H1 (cell line): ENCODE measurements around the gene ELP5. TPM values are rescaled to one million over a fixed set of nuclear protein-coding genes. Genes with fewer than 3 reads are reported as not detected.
A peak's percentile ranks its signal among the peaks of the same experiment; 100 is the strongest.

ENCODE experiments used
- CTCF ChIA-PET: fragments of 300-600 bp; sonication (Branson Sonifier 250); formaldehyde crosslinking; loops from one replicate; lab custom pipeline; 2021; ENCODE audit not compliant: partially characterized antibody; lab: Charles Lee
- POLR2A ChIA-PET: fragments of 300-600 bp; sonication (Branson Sonifier 250); formaldehyde crosslinking; loops from one replicate; lab custom pipeline; 2021; ENCODE audit warnings: inconsistent platforms; ENCODE audit not compliant: partially characterized antibody; lab: Charles Lee
- DNase-seq, 2 experiments: peaks; one replicate each; pipeline versions ENCODE4 v3.0.0 to v3.0.0-alpha.2; 2010 to 2022; ENCODE audit warnings: low spot score in 2 of 2, low read depth in 1 of 2, mixed read lengths in 1 of 2
- FAIRE-seq: peaks from 2 replicates; lab custom pipeline; 2011; peaks lifted over from hg19 to GRCh38; lab: Jason Lieb, UNC
- H2AFZ ChIP-seq: 2 replicates; pipeline ENCODE4 v1.8.1; 2012; ENCODE audit warnings: low read length, inconsistent platforms
- H2AK5ac ChIP-seq: 2 replicates; pipeline ENCODE4 v1.6.1; 2013; ENCODE audit warnings: low read depth, low read length
- H2BK120ac ChIP-seq: replicated peaks from 2 replicates; pipeline ENCODE3; 2013; ENCODE audit warnings: low read depth, low read length, inconsistent platforms
- H2BK12ac ChIP-seq: 2 replicates; pipeline ENCODE4 v1.6.1; 2013; ENCODE audit warnings: low read depth, low read length
- H2BK15ac ChIP-seq: 2 replicates; pipeline ENCODE4 v1.6.1; 2013; ENCODE audit warnings: low read length
- H2BK20ac ChIP-seq: 2 replicates; pipeline ENCODE4 v1.6.1; 2013; ENCODE audit warnings: low read length
- H2BK5ac ChIP-seq: 2 replicates; pipeline ENCODE4 v1.6.1; 2013; ENCODE audit warnings: low read depth, low read length
- H3K14ac ChIP-seq: 2 replicates; pipeline ENCODE4 v1.6.1; 2013; ENCODE audit warnings: inconsistent platforms; ENCODE audit not compliant: insufficient read length
- H3K18ac ChIP-seq: 2 replicates; pipeline ENCODE4 v1.6.1; 2013; ENCODE audit warnings: low read length; ENCODE audit errors: extremely low read depth
- H3K23ac ChIP-seq: 2 replicates; pipeline ENCODE4 v1.6.1; 2013; ENCODE audit warnings: inconsistent platforms; ENCODE audit not compliant: insufficient read length
- H3K23me2 ChIP-seq: 2 replicates; pipeline ENCODE4 v1.6.1; 2013; ENCODE audit warnings: low read depth, low read length
- H3K27ac ChIP-seq: 2 replicates; pipeline ENCODE4 v1.6.1; 2011; ENCODE audit warnings: low read depth, low read length, inconsistent platforms
- H3K27me3 ChIP-seq, 4 experiments: replicated peaks in 1 of 4; 1 replicate in 1 of 4; 2 replicates in 3 of 4; pipeline versions ENCODE4 v1.6.1 to v1.8.1; 2011 to 2013; ENCODE audit warnings: low read length in 3 of 4, mild to moderate bottlenecking in 3 of 4, inconsistent platforms in 2 of 4, mixed read lengths in 2 of 4, moderate library complexity in 1 of 4; ENCODE audit not compliant: control insufficient read depth in 3 of 4, insufficient read depth in 3 of 4; ENCODE audit errors: extremely low read depth in 1 of 4
- H3K36me3 ChIP-seq, 4 experiments: 2 replicates each; pipeline versions ENCODE4 v1.6.1 to v1.8.1; 2011 to 2013; ENCODE audit warnings: mild to moderate bottlenecking in 4 of 4, low read length in 3 of 4, moderate library complexity in 2 of 4, control low read depth in 1 of 4, inconsistent platforms in 1 of 4; ENCODE audit not compliant: insufficient read depth in 4 of 4, control insufficient read depth in 2 of 4
- H3K4ac ChIP-seq: replicated peaks from 2 replicates; pipeline ENCODE3; 2013; ENCODE audit warnings: low read length, low read depth, mixed read lengths, inconsistent platforms; ENCODE audit not compliant: insufficient read length
- H3K4me1 ChIP-seq, 4 experiments: replicated peaks in 1 of 4; 1 replicate in 1 of 4; 2 replicates in 3 of 4; pipeline versions ENCODE4 v1.6.1 to v1.8.1; 2011 to 2013; ENCODE audit warnings: low read length in 3 of 4, inconsistent platforms in 2 of 4, mixed read lengths in 1 of 4; ENCODE audit not compliant: insufficient read depth in 4 of 4, control insufficient read depth in 3 of 4
- H3K4me2 ChIP-seq, 2 experiments: 2 replicates each; pipeline versions ENCODE4 v1.6.1 to v1.8.1; 2011 to 2013; ENCODE audit warnings: low read depth in 2 of 2, low read length in 2 of 2, control low read depth in 1 of 2, inconsistent platforms in 1 of 2, mild to moderate bottlenecking in 1 of 2; ENCODE audit not compliant: insufficient read depth in 1 of 2
- H3K4me3 ChIP-seq, 4 experiments: fragments of 200-600, 300-600 bp in 1 of 4; sonication (generic), shearing (Covaris generic), sonication (Bioruptor Twin) in 1 of 4; 2 replicates each; pipeline versions ENCODE4 v1.5.1 to v1.8.1; 2011 to 2016; ENCODE audit warnings: low read length in 4 of 4, low read depth in 3 of 4, control low read depth in 2 of 4, inconsistent platforms in 2 of 4, mild to moderate bottlenecking in 2 of 4, mixed read lengths in 1 of 4, moderate library complexity in 1 of 4; ENCODE audit not compliant: insufficient read depth in 2 of 4; ENCODE audit errors: extremely low read depth in 1 of 4
- H3K56ac ChIP-seq: replicated peaks from 2 replicates; pipeline ENCODE3; 2013; ENCODE audit warnings: low read depth, mild to moderate bottlenecking, mixed read lengths, low read length, inconsistent platforms; ENCODE audit not compliant: insufficient read length
- H3K79me1 ChIP-seq: 2 replicates; pipeline ENCODE4 v1.6.1; 2013; ENCODE audit warnings: low read depth, low read length, control low read depth
- H3K79me2 ChIP-seq, 2 experiments: 2 replicates each; pipeline versions ENCODE4 v1.6.1 to v1.8.1; 2012 to 2013; ENCODE audit warnings: low read length in 2 of 2, mild to moderate bottlenecking in 2 of 2, inconsistent platforms in 1 of 2; ENCODE audit not compliant: insufficient read depth in 2 of 2, control insufficient read depth in 1 of 2
- H3K9ac ChIP-seq, 4 experiments: replicated peaks in 1 of 4; 1 replicate in 1 of 4; 2 replicates in 3 of 4; pipeline versions ENCODE4 v1.6.1 to v1.8.1; 2011 to 2013; ENCODE audit warnings: low read depth in 3 of 4, low read length in 3 of 4, control low read depth in 2 of 4, mild to moderate bottlenecking in 2 of 4, moderate library complexity in 2 of 4, inconsistent platforms in 1 of 4; ENCODE audit errors: extremely low read depth in 1 of 4
- H3K9me3 ChIP-seq, 2 experiments: 2 replicates each; pipeline versions ENCODE4 v1.6.1 to v1.8.1; 2012 to 2013; ENCODE audit warnings: mild to moderate bottlenecking in 2 of 2, moderate library complexity in 2 of 2, control low read depth in 1 of 2, inconsistent platforms in 1 of 2, low read depth in 1 of 2, low read length in 1 of 2, mixed read lengths in 1 of 2; ENCODE audit not compliant: insufficient read depth in 2 of 2
- H4K20me1 ChIP-seq, 2 experiments: replicated peaks in 1 of 2; 2 replicates each; pipeline versions ENCODE3 to v1.8.1; 2011 to 2013; ENCODE audit warnings: inconsistent platforms in 2 of 2, low read length in 2 of 2, mild to moderate bottlenecking in 1 of 2; ENCODE audit not compliant: insufficient read depth in 2 of 2, control insufficient read depth in 1 of 2
- H4K5ac ChIP-seq: 2 replicates; pipeline ENCODE4 v1.6.1; 2013; ENCODE audit warnings: low read length, low read depth, mixed read lengths, inconsistent platforms; ENCODE audit not compliant: insufficient read length
- H4K8ac ChIP-seq: 2 replicates; pipeline ENCODE4 v1.8.0; 2013; ENCODE audit warnings: mild to moderate bottlenecking, moderate library complexity, low read length, inconsistent platforms; ENCODE audit not compliant: insufficient read depth; ENCODE audit errors: extremely low read depth
- H4K91ac ChIP-seq: replicated peaks from 2 replicates; pipeline ENCODE3; 2013; ENCODE audit warnings: low read length, mixed read lengths, inconsistent platforms; ENCODE audit not compliant: insufficient read length
- BACH1 ChIP-seq: IDR thresholded peaks from 2 replicates; pipeline ENCODE4 v1.6.1; 2012; ENCODE audit warnings: low read length, improper control_type of control experiment
- CBX8 ChIP-seq: fragments of 300-800, 300-1000 bp; sonication (generic); IDR thresholded peaks from 2 replicates; pipeline ENCODE4 v1.7.1; 2016; ENCODE audit warnings: low read depth, low read length, borderline replicate concordance
- JUN ChIP-seq: IDR thresholded peaks from 2 replicates; pipeline ENCODE4 v1.6.1; 2011; ENCODE audit warnings: low read depth, mild to moderate bottlenecking, improper control_type of control experiment, low read length
- KDM1A ChIP-seq: fragments of 200-600, 300-600 bp; sonication (generic); IDR thresholded peaks from 2 replicates; pipeline ENCODE4 v1.7.1; 2016; ENCODE audit warnings: mild to moderate bottlenecking, low read length, borderline replicate concordance
- RXRA ChIP-seq: IDR thresholded peaks from 2 replicates; pipeline ENCODE4 v1.6.1; 2011; ENCODE audit warnings: low read depth, mild to moderate bottlenecking, low read length, moderate library complexity; ENCODE audit not compliant: insufficient read depth
- SIN3A ChIP-seq, 2 experiments: IDR thresholded peaks in 1 of 2; conservative IDR thresholded peaks in 1 of 2; 2 replicates each; pipeline ENCODE4 v1.6.1; 2011 to 2012; ENCODE audit warnings: low read length in 2 of 2, improper control_type of control experiment in 1 of 2, low read depth in 1 of 2, mild to moderate bottlenecking in 1 of 2
- SP2 ChIP-seq: IDR thresholded peaks from 2 replicates; pipeline ENCODE4 v1.6.1; 2012; ENCODE audit warnings: mild to moderate bottlenecking, low read length, inconsistent platforms
- TCF12 ChIP-seq: IDR thresholded peaks from 2 replicates; pipeline ENCODE4 v1.6.1; 2011; ENCODE audit warnings: low read depth, mild to moderate bottlenecking, low read length
- TEAD4 ChIP-seq: IDR thresholded peaks from 2 replicates; pipeline ENCODE4 v1.6.1; 2012; ENCODE audit warnings: low read depth, low read length, inconsistent platforms, mixed read lengths
- WGBS, 2 experiments: shearing (Covaris generic) in 1 of 2; methylation state at CpG; one replicate each; pipeline versions ENCODE4 v1.1.6 to v1.1.7; 2013 to 2015; ENCODE audit warnings: low lambda C conversion rate in 2 of 2, mixed read lengths in 2 of 2, inconsistent platforms in 1 of 2, low coverage in 1 of 2, missing lambda C conversion rate in 1 of 2; ENCODE audit not compliant: insufficient replicate concordance in 2 of 2, insufficient coverage in 1 of 2, insufficient read length in 1 of 2; ENCODE audit errors: extremely low coverage in 1 of 2, missing lambda C conversion rate in 1 of 2; 5-methylcytosine and 5-hydroxymethylcytosine counted together
- polyA plus RNA-seq, 7 experiments: library from polyadenylated mRNA; depleted of rRNA in 3 of 7; stranded (reverse) in 5 of 7; unstranded in 2 of 7; fragments of >200 nt in 5 of 7; fragments of 200-250 nt in 2 of 7; gene quantifications; 1 replicate in 5 of 7; 2 replicates in 1 of 7; 4 replicates in 1 of 7; pipeline versions ENCODE4 v1.2.1 to v1.2.3, GENCODE V29; 2011 to 2013; ENCODE audit warnings: missing spikeins in 2 of 7, mixed read lengths in 2 of 7
- total RNA-seq: library from RNA; stranded (reverse); fragmentation: NEBNext Ultra II Directional; extraction: Animal tissue kit (Norgen Biotek cat#: 25700); gene quantifications from 2 replicates; pipeline ENCODE4 v1.2.1, GENCODE V29; 2021

ELP5 gene
- total and polyA plus RNA-seq, 2 of the 8 experiments (the other 6 are each of a cell fraction or from before 2014, with no cell fraction given): 75.4 to 107 TPM

- H4K91ac ChIP-seq: peak within 1 kb of the TSS; percentile 17
- H2BK5ac ChIP-seq: peak within 1 kb of the TSS; percentile 87
- peak within 1 kb of the TSS; percentile 26; the same call in 1 of the 2 replicates for H2AK5ac ChIP-seq
- peak within 1 kb of the TSS; percentile 48 for H3K18ac ChIP-seq
- H4K8ac ChIP-seq: peak within 1 kb of the TSS; percentile 96
- peak within 1 kb of the TSS; percentile 83 for H4K5ac ChIP-seq
- H3K9me3 ChIP-seq: no peaks in the 10 kb centered on the region
- H3K56ac ChIP-seq: peak within 1 kb of the TSS; percentile 87
- no peak within 1 kb of the TSS; the same call in 1 of the 2 replicates for H2BK15ac ChIP-seq
- no peak within 1 kb of the TSS for H3K23ac ChIP-seq
- DNase-seq: peak in 1 of 2 experiments; percentile 95
- peaks cover 13 to 68% of the 10 kb centered on the region in 2 experiments for H3K79me2 ChIP-seq
- H3K4me2 ChIP-seq: peak within 1 kb of the TSS; percentile 56 to 85
- WGBS, 2 experiments: 5% methylated on average over 46 of the region's 72 CpGs; no CpG with 5 or more reads in 1 of the 2 experiments
- peaks cover 17 to 41% of the 10 kb centered on the region in 2 experiments for H4K20me1 ChIP-seq
- ChIA-PET POLR2A (interaction anchor here (0.8 to 19.7 kb wide), 20 partner anchors 9 to 452 kb away, joined by 3 to 386 read pairs (median 6); partner anchors contain the start of genes ACADVL, CLDN7, CTDNEP1 and DLG4), CTCF (interaction anchor here (1.0 to 6.4 kb wide), 4 partner anchors 10 to 219 kb away, joined by 3 to 46 read pairs (median 4); partner anchors contain the start of genes ACADVL and DLG4)
- no peaks in the 10 kb centered on the region for H3K23me2 ChIP-seq
- no peak within 1 kb of the TSS for H3K4ac ChIP-seq
- H2BK120ac ChIP-seq: no peak within 1 kb of the TSS
- H3K4me3 ChIP-seq: peak within 1 kb of the TSS; percentile 68 to 89 (median 80)
- peak within 1 kb of the TSS; percentile 71 for H3K27ac ChIP-seq
- peak within 1 kb of the TSS; percentile 73 to 90 (median 82) for H3K9ac ChIP-seq
- H3K27me3 ChIP-seq: no peaks in the 10 kb centered on the region
- H2BK12ac ChIP-seq: 0 out of 2 replicates have a peak within 1 kb of the TSS, but pooled peaks have one; percentile 33
- FAIRE-seq: peak; percentile 52
- H2AFZ ChIP-seq: no peak within 1 kb of the TSS
- H2BK20ac ChIP-seq: no peak within 1 kb of the TSS
- peaks cover 17 to 32% (median 30%) of the 10 kb centered on the region in 4 experiments; a peak in 7 of 8 replicates for H3K36me3 ChIP-seq
- H3K4me1 ChIP-seq: peaks cover 3 to 14% (median 6%) of the 10 kb centered on the region in 4 experiments; a peak in 6 of 7 replicates
- no peak within 1 kb of the TSS for H3K14ac ChIP-seq
- H3K79me1 ChIP-seq: peaks cover 13% of the 10 kb centered on the region
- TF ChIP-seq KDM1A (no peak), CBX8 (no peak), SIN3A (conservative IDR thresholded peaks at IDR 0.05 in 1 of 2, IDR thresholded peaks at IDR 0.05 in 1 of 2; ENCODE audit: low read depth in 1 of 2, low read length in 2 of 2) (peak; percentile 95 to 97), RXRA (no peak), BACH1 (no peak), TCF12 (no peak), JUN (no peak), SP2 (no peak), TEAD4 (peak; percentile 17; the same call in 1 of the 2 replicates)
Measured at GRCh38 chr17:7234083-7234951, 17.7 kb upstream of the ELP5 start, which contains the start of gene DVL2. TSS of gene DVL2 (minus strand) at chr17:7234517. CDS start at chr17:7234262, 255 bp downstream.
